Left ventricle myocardium inferior (tissue), 1 donor: ENCODE measurements around the gene HOXD12. TPM values are rescaled to one million over a fixed set of nuclear protein-coding genes. Genes with fewer than 3 reads are reported as not detected.

ENCODE experiments used
- DNase-seq: peaks from one replicate; pipeline ENCODE4 v3.0.0-alpha.2; 2020
- H3K27ac ChIP-seq: fragments of 200-600 bp; replicated peaks from 2 replicates; pipeline ENCODE4 v1.8.0; 2021
- H3K27me3 ChIP-seq: fragments of 200-600 bp; 2 replicates; pipeline ENCODE4 v1.8.0; 2021; ENCODE audit warnings: low read depth
- H3K36me3 ChIP-seq: fragments of 200-600 bp; 2 replicates; pipeline ENCODE4 v1.8.0; 2021
- H3K4me1 ChIP-seq: fragments of 200-600 bp; 2 replicates; pipeline ENCODE4 v1.8.0; 2021
- H3K4me3 ChIP-seq: fragments of 200-600 bp; 2 replicates; pipeline ENCODE4 v1.8.0; 2021; ENCODE audit warnings: mild to moderate bottlenecking, moderate library complexity
- H3K9me3 ChIP-seq: fragments of 200-600 bp; replicated peaks from 2 replicates; pipeline ENCODE4 v1.8.0; 2021
- intact Hi-C: fragments of 100-400 bp; cut with micrococcal nuclease; formaldehyde crosslinking; loops from one replicate; pipeline ENCODE4 v1.11.0; 2022
- total RNA-seq: library from RNA; stranded (reverse); fragmentation: NEBNext Ultra II Directional; extraction: Animal tissue kit (Norgen Biotek cat#: 25700); gene quantifications from one replicate; pipeline ENCODE4 v1.2.1, GENCODE V29; 2021
- TF ChIP-seq, protein P1 (sequence below): fragments of 200-600 bp; IDR thresholded peaks from 2 replicates; pipeline ENCODE4 v1.8.0; 2021; ENCODE audit warnings: antibody characterized with exemption, mild to moderate bottlenecking, borderline replicate concordance
- donor health status: DM: no; HTN: yes; CAD: no; lungs with severe emphysema.

HOXD12 gene
- total RNA-seq, 1 donor from 2014 or later: not detected

DNA sequence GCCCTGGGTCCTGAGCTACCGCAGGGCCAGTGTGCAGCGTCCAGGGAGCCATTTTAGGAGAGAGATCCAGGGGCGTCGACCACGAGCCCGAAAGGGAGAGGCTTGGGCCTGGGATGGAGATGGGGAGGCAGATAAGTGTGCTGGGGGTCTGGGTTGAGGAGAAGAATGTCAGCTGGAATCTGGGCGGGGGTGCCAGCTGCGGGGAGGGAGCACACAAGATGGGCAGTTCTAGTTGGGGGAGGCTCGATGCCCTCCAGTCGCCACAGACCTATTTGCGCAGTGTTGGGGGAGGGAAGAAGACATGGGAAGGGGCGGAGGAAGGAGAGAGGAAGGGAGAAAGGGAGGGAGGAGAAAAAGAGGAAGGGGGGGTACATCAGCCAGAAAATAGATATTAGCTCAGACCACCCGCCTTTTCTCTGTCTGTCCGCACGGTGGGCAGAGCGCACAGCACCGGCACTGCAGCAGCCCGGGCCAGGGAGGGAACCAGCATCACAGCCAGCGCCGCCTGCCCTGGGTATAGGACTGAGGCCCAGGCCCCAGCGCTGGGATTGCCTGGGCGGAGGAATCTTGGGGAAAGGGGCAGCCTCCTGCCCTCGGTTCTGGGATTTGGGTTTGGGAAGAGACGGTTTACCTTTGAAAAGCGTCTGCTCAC lies 5.6 kb downstream of the HOXD12 start:
- Histone ChIP-seq H3K36me3 (no peaks in the 10 kb centered on the region), H3K9me3 (no peaks in the 10 kb centered on the region), H3K27me3 (peaks cover 99% of the 10 kb centered on the region), H3K27ac (no peak overlapping the region), H3K4me1 (peaks cover 48% of the 10 kb centered on the region), H3K4me3 (peak overlapping the region; percentile 19)
- no peak for DNase-seq
- intact Hi-C loops: no loop called here
- TF ChIP-seq, protein P1, sequence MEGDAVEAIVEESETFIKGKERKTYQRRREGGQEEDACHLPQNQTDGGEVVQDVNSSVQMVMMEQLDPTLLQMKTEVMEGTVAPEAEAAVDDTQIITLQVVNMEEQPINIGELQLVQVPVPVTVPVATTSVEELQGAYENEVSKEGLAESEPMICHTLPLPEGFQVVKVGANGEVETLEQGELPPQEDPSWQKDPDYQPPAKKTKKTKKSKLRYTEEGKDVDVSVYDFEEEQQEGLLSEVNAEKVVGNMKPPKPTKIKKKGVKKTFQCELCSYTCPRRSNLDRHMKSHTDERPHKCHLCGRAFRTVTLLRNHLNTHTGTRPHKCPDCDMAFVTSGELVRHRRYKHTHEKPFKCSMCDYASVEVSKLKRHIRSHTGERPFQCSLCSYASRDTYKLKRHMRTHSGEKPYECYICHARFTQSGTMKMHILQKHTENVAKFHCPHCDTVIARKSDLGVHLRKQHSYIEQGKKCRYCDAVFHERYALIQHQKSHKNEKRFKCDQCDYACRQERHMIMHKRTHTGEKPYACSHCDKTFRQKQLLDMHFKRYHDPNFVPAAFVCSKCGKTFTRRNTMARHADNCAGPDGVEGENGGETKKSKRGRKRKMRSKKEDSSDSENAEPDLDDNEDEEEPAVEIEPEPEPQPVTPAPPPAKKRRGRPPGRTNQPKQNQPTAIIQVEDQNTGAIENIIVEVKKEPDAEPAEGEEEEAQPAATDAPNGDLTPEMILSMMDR: no peak

DNA sequence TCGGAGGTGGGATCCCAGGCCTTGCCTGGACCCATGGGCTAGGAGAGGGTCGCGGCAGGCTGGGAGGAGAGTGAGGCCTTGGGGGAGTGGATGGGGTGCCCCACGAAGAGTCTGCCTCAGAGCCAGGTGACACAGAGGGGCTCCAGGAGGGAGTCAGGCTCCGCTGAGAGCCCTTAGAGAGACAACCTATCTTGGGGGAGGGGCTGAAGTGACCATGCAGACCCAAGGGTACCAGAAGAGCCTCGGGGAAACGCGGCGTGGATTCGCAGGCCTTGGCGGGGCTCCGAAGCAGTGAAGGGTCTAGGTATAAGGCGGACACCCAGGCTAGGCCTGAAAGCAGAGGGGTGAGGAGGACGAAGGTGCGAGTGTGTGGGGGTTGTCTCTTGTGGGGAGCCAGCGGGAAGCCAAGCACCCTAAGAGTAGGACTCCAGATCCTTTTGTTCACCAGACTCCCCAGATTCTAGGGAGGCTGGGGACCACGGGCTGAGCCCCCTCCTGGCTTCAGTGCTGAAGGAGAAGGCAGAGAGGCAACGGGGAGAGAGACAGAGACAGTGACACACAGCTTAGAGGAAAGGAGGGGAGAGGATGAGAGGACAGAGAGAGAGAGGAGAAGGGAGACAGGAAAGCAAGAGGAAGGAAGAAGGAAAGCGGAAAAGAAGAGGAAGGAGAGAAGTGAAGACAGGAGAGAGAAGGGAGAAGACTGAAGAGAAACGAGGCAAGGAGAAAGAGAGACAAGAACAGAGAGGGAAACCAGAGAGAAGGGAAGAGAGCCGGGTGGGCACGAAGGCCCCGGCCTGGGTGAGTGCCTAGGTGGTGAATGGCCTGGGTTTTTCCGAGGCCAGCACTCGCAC lies 6.4 kb downstream of the HOXD12 start:
- Histone ChIP-seq H3K9me3 (no peaks in the 10 kb centered on the region), H3K27ac (no peak overlapping the region), H3K27me3 (peaks cover 99% of the 10 kb centered on the region), H3K4me3 (no peak overlapping the region), H3K36me3 (no peaks in the 10 kb centered on the region), H3K4me1 (peaks cover 44% of the 10 kb centered on the region)
- DNase-seq: no peak
- TF ChIP-seq, protein P1: no peak
- intact Hi-C loops: no loop called here

DNA sequence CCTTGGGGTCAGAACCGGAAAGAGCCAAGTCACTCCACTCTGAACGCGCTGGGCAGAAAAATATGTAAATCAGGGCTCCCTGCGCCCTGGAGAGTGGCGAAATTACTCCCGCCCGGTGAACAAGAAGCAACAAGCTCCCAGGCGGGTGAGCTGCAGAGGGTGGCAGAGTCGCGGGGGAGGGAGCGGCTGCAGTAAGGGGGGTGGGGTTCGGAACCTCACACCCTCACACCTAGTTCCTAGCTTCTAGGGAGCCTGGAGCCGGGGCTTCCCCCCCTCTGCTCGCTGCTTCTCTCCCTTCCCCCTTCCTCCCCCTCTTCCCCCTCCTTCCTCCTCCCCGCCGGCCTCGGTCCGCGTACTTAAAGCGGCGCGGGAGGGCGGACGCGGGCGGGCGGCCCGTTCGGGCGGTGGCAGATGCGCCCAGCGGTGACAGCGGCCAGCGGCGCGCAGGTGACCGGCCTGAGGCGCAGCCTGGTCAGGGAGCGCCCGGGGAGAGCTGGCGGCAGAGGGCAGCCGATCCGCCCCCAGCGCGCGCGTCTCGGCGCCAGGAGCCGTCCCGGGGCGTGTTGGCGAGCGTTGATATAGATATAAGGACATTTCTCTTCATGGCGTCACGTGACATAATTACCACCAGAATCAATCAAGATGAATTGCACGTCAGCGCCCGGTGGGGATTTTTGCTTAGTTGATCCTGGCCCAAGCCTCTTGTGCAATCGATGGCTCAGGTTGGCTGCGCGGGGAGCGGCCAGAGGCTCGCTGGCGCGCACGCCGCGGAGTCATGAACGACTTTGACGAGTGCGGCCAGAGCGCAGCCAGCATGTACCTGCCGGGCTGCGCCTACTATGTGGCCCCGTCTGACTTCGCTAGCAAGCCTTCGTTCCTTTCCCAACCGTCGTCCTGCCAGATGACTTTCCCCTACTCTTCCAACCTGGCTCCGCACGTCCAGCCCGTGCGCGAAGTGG lies 7.3 kb downstream of the HOXD12 start, which contains the start of gene HOXD11:
Gene HOXD11 (plus strand): TSS at position 700 of the 959 bp plus-strand sequence. CDS start 76 bp downstream, at position 776.
- TF ChIP-seq, protein P1: no peak
- Histone ChIP-seq H3K36me3 (no peaks in the 10 kb centered on the region), H3K27ac (no peak within 1 kb of the TSS), H3K27me3 (peaks cover 99% of the 10 kb centered on the region), H3K9me3 (no peaks in the 10 kb centered on the region), H3K4me3 (peak within 1 kb of the TSS; percentile 46), H3K4me1 (peaks cover 44% of the 10 kb centered on the region)
- no peak for DNase-seq
- intact Hi-C loops: no loop called here

DNA sequence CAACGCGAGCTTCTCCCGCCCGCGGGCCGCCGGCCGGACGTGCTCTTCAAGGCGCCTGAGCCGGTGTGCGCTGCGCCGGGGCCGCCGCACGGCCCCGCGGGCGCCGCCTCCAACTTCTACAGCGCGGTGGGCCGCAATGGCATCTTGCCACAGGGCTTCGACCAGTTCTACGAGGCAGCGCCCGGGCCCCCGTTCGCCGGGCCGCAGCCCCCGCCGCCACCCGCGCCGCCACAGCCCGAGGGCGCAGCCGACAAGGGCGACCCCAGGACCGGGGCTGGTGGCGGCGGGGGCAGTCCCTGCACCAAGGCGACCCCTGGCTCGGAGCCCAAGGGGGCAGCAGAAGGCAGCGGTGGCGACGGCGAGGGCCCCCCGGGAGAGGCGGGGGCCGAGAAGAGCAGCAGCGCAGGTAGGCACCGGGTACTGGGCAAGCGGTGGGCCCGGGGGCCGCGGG lies 8.2 kb downstream of the HOXD12 start:
- Histone ChIP-seq H3K4me1 (peaks cover 44% of the 10 kb centered on the region), H3K4me3 (no peak overlapping the region), H3K27me3 (peaks cover 99% of the 10 kb centered on the region), H3K36me3 (no peaks in the 10 kb centered on the region), H3K27ac (no peak overlapping the region), H3K9me3 (no peaks in the 10 kb centered on the region)
- intact Hi-C loops: no loop called here
- no peak for DNase-seq
- TF ChIP-seq, protein P1: no peak
